ENCODE data around the gene ARV1. TPM values are rescaled to one million over a fixed set of nuclear protein-coding genes. Genes with fewer than 3 reads are reported as not detected.
A peak's percentile ranks its signal among the peaks of the same experiment; 100 is the strongest.

The ARV1 gene
- total and polyA plus RNA-seq, 2 of the 13 experiments (the other 11 are each of a cell fraction or from before 2014, with no cell fraction given), result 13.0 to 15.2 TPM

DNA sequence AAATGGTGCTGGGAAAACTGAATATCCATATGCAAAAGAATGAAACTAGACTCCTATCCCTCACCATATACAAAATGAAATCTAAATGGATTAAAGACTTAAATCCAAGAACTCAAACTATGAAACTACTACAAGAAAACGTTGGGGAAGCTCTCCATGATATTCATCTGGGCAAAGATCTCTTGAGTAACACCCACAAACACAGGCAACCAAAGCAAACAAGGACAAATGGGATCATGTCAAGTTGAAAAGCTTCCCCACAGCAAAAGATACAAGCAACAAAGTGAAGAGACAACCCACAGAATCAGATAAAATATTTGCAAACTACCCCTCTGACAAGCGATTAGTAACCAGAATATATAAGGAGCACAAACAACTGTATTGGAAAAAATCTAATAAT, 14.0 kb upstream of the ARV1 start:
- in situ Hi-C loops (cut with HindIII; ENCODE audit: extremely low pct_ligation_motif_present, low pct_unique_long_range_greater_than_20kb) (no loop called here), intact Hi-C loops (cut with micrococcal nuclease; ENCODE audit: unreplicated experiment) (loop anchor here (5.0 kb wide), 1 partner anchor 197 kb away; the partner anchor contains the start of gene TRIM67)
- WGBS (ENCODE audit: low lambda C conversion rate), result 2% methylated on average over 2 of the region's 2 CpGs
- DNase-seq (ENCODE audit: low spot score), result peak; percentile 34
- Histone ChIP-seq H2AFZ (ENCODE audit: low read length) (no peak overlapping the region), H3K79me2 (ENCODE audit: insufficient read depth, low read length) (no peaks in the 10 kb centered on the region), H3K4me2 (ENCODE audit: low read depth, low read length) (peak overlapping the region; percentile 30; the same call in 1 of the 2 replicates), H3K9ac (ENCODE audit: insufficient read depth, low read depth, low read length) (no peak overlapping the region), H3K4me1 (ENCODE audit: insufficient read depth, low read length) (peaks cover 28% of the 10 kb centered on the region), H3K9me3 (ENCODE audit: low read length) (no peaks in the 10 kb centered on the region), H3K27ac (ENCODE audit: extremely low read length, insufficient read depth, low read length) (no peak overlapping the region), H3K27me3 (ENCODE audit: control insufficient read depth in 1 of 2, insufficient read depth in 2 of 2, low read length in 2 of 2) (no peaks in the 10 kb centered on the region), H3K36me3 (replicated peaks in 1 of 2; ENCODE audit: control insufficient read depth in 1 of 2, insufficient read depth in 2 of 2, low read length in 2 of 2) (no peaks in the 10 kb centered on the region; a peak in 1 of 5 replicates), H3K4me3 (replicated peaks in 1 of 3; ENCODE audit: insufficient read depth in 1 of 3, low read depth in 2 of 3, low read length in 3 of 3) (no peak overlapping the region), H4K20me1 (ENCODE audit: insufficient read depth, low read length) (no peaks in the 10 kb centered on the region)
- CTCF ChIA-PET (ENCODE audit: low intra/inter-chr PET ratio, low total read pairs), result no interaction called here
- POLR2A ChIA-PET, result interaction anchor here (1.0 to 1.3 kb wide), 2 partner anchors 14 to 26 kb away, joined by 3 read pairs; partner anchors contain the start of genes ARV1 and TTC13
- peak; percentile 70 for FAIRE-seq
- no TSS peak for BruUV-seq (replicated peaks)
- peak; percentile 78 for ATAC-seq
- TF ChIP-seq CEBPG (CRISPR knock-in tag; IDR thresholded peaks at IDR 0.05) (peak; percentile 22; the same call in 1 of the 2 replicates), FOXA3 (CRISPR knock-in tag; IDR thresholded peaks at IDR 0.05) (0 out of 2 replicates have a peak, but pooled peaks have one; percentile 8), FOXP1 (IDR thresholded peaks at IDR 0.05) (no peak), FOXP1 (CRISPR knock-in tag; IDR thresholded peaks at IDR 0.05) (0 out of 2 replicates have a peak, but pooled peaks have one; percentile 16), EP300 (IDR thresholded peaks at IDR 0.05; ENCODE audit: low read depth in 2 of 2, low read length in 2 of 2) (peak in 1 of 2 experiments; percentile 42; a peak in 1 of 4 replicates), EP300 (CRISPR knock-in tag; IDR thresholded peaks at IDR 0.05; ENCODE audit: borderline replicate concordance) (no peak), CEBPB (IDR thresholded peaks at IDR 0.05; ENCODE audit: borderline replicate concordance, low read depth, low read length) (peak; percentile 15; the same call in 1 of the 2 replicates), ZNF543 (CRISPR knock-in tag; IDR thresholded peaks at IDR 0.05) (no peak), ZFP90 (CRISPR knock-in tag; IDR thresholded peaks at IDR 0.05; ENCODE audit: borderline replicate concordance) (no peak), FOXA1 (IDR thresholded peaks at IDR 0.05) (no peak), FOXA1 (CRISPR knock-in tag; IDR thresholded peaks at IDR 0.05) (peak; percentile 36; the same call in 1 of the 2 replicates)
- TF ChIP-seq, protein P1, sequence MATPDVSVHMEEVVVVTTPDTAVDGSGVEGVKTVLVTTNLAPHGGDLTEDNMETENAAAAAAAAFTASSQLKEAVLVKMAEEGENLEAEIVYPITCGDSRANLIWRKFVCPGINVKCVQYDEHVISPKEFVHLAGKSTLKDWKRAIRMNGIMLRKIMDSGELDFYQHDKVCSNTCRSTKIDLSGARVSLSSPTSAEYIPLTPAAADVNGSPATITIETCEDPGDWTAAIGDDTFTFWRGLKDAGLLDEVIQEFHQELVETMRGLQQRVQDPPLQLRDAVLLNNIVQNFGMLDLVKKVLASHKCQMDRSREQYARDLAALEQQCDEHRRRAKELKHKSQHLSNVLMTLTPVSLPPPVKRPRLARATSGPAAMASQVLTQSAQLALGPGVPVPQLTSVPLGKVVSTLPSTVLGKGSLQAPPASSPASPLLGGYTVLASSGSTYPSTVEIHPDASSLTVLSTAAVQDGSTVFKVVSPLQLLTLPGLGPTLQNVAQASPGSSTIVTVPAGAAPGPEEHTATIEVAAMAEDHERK (CRISPR knock-in tag; IDR thresholded peaks at IDR 0.05; ENCODE audit: low read depth), result no peak

All from HepG2 (cell line).